Globus pallidus (tissue), 1 donor: ENCODE data around the gene C11orf65.

ENCODE experiments used
- DNase-seq: peaks from one replicate; pipeline ENCODE4 v3.0.0-alpha.2; 2015; ENCODE audit warnings: low spot score

C11orf65 gene

DNA sequence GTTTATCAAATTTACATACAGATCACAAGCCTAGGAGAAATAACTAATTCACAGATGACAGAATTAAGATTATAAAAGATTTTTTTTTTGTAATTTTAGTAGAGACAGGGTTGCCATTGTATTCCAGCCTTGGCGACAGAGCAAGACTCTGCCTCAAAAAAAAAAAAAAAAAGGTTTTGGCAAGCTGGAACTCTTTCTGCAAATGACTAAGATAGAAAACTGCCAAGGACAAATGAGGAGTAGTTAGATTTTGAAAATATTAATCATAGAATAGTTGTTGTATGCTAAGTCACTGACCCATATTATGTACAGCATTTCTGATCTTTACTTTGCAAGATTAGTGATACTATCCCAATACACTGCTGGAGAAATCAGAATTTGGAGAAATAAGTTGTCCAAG lies 99.2 kb downstream of the C11orf65 start:
- DNase-seq: peak; percentile 31

DNA sequence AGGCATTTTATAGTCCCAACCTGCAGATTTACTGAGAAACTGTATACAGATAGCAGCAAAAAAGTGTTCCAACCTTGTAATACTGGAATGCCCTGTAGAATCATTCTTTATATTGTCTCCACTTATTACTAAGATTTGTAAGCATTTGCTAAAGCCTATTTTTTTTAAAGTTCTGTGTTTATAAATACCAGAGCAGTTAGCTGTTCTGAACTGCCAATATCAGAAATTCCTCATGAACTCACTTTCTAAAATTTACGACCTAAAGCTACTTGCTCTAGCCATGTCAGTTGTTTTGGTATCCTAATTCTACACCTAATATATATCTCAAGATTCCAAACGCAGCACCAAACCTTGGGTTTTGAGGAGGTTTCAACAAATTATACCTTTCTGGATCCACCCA lies 103.2 kb downstream of the C11orf65 start:
- DNase-seq: no peak

DNA sequence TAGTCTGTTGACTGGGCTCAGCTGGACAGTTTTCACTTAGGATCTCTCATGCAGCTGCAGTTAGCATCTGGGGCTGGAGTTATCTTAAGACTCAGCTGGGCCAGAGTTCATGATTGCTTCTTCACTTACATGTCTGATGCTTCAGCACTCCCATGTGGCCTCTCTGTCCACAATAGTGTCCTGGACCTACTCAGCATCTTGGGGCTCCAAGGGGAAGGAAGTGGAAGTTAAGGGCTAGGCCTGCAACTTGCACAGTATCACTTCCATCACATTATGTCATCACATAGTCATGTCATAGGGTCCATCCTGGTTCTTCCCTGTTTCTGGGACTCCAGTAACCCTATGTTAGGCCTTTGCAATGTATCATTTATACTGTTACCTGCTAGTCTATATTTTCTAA lies 115.9 kb downstream of the C11orf65 start:
- DNase-seq: no peak

DNA sequence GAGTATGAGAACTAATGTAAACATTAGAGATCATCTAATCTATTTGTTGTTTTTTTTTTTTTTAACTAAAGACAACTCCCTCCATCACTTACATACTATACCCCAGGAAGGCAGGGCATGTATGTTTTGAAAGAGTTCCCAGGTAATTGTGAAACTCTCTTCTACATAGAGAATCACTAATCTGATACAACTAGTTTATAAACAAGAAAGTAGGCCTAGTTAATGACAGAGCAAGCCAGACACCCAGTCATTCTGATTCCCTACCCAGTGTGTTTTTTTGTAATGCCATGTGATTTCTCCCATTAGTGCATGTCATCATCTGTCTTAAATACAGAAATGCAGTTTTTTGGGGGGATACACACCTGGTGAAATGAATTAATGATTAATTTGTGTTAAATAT lies 120.9 kb downstream of the C11orf65 start:
- no peak for DNase-seq

DNA sequence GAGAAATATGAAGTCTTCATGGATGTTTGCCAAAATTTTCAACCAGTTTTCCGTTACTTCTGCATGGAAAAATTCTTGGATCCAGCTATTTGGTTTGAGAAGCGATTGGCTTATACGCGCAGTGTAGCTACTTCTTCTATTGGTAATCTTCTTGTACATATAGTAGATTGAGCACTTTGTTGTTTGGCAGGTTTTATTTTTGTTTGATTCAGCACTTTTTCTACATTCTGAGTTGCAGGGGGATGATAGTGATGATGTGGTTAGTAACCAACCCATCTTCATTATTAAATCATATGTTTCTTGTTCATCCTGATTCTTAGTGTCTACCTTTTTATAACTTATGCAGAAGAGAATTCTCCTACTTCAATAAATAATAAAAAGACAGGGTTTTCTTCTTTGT lies 121.6 kb downstream of the C11orf65 start:
- no peak for DNase-seq

DNA sequence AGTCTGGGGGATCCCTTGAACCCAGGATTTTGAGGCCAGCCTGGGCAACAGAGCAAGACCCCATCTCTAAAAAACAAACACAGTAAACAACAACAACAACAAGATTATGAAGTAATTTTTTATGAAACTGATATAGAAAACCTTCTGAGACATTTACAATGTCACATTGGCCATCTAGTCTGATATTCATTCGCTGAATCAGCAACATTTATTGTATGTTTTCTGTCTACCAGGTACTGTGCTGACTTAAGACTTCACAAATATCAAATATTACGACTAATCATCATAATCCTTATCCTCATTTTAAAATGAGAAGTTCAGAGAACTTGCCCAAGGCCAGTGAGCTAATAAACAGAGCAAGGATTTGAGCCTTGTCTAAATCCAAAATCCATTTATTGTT lies 123.6 kb downstream of the C11orf65 start:
- no peak for DNase-seq

DNA sequence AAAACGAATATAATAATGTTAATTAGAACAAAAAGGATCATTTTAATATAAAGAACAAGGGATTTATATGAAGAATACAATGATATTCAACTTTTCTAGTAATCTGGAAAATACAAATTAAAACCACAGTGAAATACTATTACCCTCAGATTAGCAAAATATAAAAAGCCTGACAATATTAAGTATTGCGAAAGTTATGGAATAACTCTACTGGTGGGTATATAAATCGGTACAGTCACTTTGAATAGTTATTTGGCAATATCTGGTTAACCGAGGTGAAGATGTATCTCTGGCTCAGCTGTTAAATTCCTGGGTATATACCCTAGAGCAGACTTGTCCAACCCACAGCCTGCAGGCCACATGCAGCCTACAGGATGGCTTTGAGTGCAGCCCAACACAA lies 125.7 kb downstream of the C11orf65 start:
- no peak for DNase-seq

DNA sequence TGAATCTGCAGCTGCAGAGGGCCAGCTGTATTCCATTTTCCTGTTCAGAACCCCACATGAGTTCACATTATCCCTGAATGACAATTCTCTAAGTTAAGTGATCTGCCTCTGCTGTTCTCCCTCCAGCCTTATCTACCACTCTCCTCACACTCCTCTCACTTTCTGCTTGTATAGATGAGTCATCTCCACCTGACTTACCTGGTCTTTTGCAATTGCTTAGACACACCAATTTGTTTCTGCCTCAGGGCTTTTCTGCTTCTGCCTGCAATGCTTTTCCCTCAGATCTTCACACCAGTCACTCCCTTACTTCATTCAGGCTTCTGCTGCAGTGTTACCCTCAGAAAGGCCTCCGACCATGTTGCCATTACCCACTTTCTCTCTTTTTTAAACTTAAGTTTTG lies 126.4 kb downstream of the C11orf65 start:
- DNase-seq: no peak

DNA sequence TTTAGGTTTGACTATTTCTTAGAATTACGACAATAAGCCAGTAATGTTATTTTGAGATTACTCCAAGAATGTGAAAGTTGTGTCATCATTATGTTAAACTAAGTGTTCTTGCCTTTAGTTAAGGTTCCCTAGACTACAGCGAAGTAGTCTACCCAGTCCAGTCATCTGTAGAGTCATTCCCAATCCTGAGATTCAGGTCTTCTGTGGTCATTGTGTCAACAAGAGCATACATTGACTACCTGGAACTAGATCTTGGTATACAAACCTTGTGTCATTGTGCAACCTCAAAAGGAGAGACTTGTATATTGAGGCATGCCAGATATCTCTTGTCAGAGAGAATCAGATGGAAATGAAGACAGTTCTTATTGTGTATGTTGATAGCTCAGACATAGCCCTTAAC lies 128.6 kb downstream of the C11orf65 start:
- DNase-seq: no peak

DNA sequence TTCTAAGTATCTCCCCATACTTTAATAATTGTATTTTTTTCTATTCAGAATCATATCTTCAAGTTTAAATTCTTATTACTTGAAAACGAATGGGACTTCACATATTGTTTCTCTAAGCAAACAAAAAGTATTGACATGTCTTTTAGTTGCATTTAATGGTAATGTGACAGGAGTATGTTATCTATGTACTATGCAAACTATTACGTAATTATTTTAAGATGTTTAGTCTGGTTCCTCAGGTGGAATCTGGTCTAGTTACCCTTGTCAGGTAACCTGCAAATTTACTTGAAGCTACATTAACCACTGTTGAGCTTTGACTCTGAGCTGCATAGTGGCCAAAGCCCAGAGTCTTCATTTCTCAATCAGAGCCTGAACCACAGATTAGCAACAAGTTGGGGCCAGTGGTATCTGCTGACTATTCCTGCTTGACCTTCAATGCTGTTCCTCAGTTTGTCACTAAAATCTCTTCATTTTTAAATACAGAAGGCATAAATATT lies 133.9 kb downstream of the C11orf65 start:
- DNase-seq: no peak
